ENCODE results near the gene SYPL1. TPM values are rescaled to one million over a fixed set of nuclear protein-coding genes. Genes with fewer than 3 reads are reported as not detected.
A peak's percentile ranks its signal among the peaks of the same experiment; 100 is the strongest.

The SYPL1 gene
- total RNA-seq = 100 to 1,000 TPM in 1 of 3 donors, 10 to 100 TPM in 2; 73.8 to 109 (median 80.8) TPM
- long read RNA-seq, donor 1, transcript SYPL1-202 (5 exons, 2,151 nt) = major isoform, 301 of 312 reads
- long read RNA-seq, donor 1, partial matches to known transcripts = 2 of 312 reads
- long read RNA-seq, donor 1, other reads (novel, unspliced or antisense) = 5 of 312 reads
- long read RNA-seq, donor 2, transcript SYPL1-202 (5 exons, 2,151 nt) = major isoform, 117 of 121 reads
- long read RNA-seq, donor 2, partial matches to known transcripts = 3 of 121 reads
- long read RNA-seq, donor 2, other reads (novel, unspliced or antisense) = 1 of 121 reads

GRCh38 chr7:106112118-106112971 is at the start of gene SYPL1:
TSS of gene SYPL1 (minus strand) at chr7:106112312. CDS start at chr7:106112208, 104 bp downstream.
- H3K9me3 ChIP-seq = no peaks in the 10 kb centered on the region
- H3K36me3 ChIP-seq (ENCODE audit: low read depth) = no peaks in the 10 kb centered on the region
- peak; percentile 95 for ATAC-seq
- intact Hi-C loops (cut with DNase I, micrococcal nuclease) = no loop called here
- peak within 1 kb of the TSS; percentile 58 for H3K4me3 ChIP-seq
- DNase-seq = peak; percentile 93 to 98 (median 97)
- peaks cover 14% of the 10 kb centered on the region for H3K4me1 ChIP-seq (ENCODE audit: low read depth)
- no peak for TF ChIP-seq CTCF (IDR thresholded peaks at IDR 0.05)

DNA sequence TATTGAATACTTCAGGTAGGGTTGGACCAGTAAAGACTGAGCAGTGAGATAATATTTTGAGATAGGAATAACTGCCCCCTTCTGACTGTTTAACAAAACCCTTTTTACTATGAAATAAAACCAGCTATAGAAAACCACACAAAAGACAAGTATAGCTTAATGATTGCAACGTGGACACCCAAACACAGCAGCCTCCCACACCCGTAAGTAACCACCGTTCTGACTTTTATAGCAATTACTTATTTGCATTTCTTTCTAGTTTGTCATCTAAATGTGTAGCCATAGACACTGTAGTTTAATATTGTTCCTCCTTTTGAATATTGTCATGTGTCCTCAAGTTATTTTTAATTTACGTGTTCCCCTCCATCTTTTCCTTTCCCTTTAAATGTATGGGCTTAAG is 42.9 kb upstream of the SYPL1 start:
- no peaks in the 10 kb centered on the region for H3K36me3 ChIP-seq (ENCODE audit: low read depth)
- peaks cover 4% of the 10 kb centered on the region for H3K4me1 ChIP-seq (ENCODE audit: low read depth)
- ATAC-seq = no peak
- DNase-seq = no peak
- intact Hi-C loops (cut with DNase I, micrococcal nuclease) = loop anchor here (2.0 kb wide), 1 partner anchor 98 kb away; no protein-coding TSS in a partner anchor
- H3K9me3 ChIP-seq = no peaks in the 10 kb centered on the region
- TF ChIP-seq CTCF (IDR thresholded peaks at IDR 0.05) = no peak
- no peak overlapping the region for H3K4me3 ChIP-seq

DNA sequence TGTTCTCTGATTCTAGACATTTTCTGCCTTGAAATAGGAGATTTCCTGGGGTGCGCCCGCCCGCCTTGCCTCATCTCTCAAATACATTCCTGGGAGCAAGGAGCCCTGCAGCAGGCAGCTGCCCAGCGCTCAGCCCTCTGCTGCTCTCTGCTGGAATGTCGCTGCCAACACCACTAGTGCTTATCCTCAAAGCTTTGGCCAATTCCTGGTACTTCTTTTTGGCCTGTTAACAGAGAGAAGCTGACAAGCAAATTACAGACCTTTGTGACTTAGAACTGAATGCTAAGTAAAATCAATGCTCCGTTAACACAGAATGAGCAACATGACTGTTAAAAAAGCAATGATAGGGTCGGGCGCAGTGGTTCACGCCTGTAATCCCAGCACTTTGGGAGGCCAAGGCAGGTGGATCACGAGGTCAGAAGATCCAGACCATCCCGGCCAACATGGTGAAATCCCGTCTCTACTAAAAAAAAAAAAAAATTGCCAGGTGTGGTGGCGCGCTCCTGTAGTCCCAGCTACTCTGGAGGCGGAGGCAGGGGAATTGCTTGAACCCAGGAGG is 41.9 kb upstream of the SYPL1 start:
- Histone ChIP-seq H3K9me3 (no peaks in the 10 kb centered on the region), H3K36me3 (ENCODE audit: low read depth) (no peaks in the 10 kb centered on the region), H3K4me3 (no peak overlapping the region), H3K4me1 (ENCODE audit: low read depth) (peaks cover 4% of the 10 kb centered on the region)
- intact Hi-C loops (cut with DNase I, micrococcal nuclease) = loop anchor here (2.0 kb wide), 1 partner anchor 97 kb away; no protein-coding TSS in a partner anchor
- DNase-seq (peak; percentile 78 to 88 (median 85)), ATAC-seq (peak; percentile 97)
- peak; percentile 82 for TF ChIP-seq CTCF (IDR thresholded peaks at IDR 0.05)

DNA sequence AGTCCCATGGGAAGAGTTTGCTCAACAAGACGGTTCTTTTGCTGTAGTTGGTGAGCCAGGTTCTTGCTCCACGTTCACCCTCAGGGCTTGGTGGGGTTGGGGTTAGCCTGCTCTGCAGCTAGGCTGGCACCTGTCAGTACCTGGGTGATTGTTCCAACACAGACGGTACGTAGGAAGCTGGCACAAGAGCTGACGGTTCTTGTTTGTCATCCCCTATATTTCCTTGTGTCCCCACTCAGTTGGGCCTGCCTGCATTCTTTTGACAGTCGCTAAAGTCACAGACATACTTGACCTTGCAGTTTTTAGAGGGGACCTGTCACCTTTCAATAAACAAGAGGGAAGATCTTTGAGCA is 40.2 kb upstream of the SYPL1 start:
- intact Hi-C loops (cut with DNase I, micrococcal nuclease) = no loop called here
- Histone ChIP-seq H3K9me3 (no peaks in the 10 kb centered on the region), H3K36me3 (ENCODE audit: low read depth) (no peaks in the 10 kb centered on the region), H3K4me3 (no peak overlapping the region), H3K4me1 (ENCODE audit: low read depth) (peaks cover 4% of the 10 kb centered on the region)
- DNase-seq = no peak
- ATAC-seq = no peak
- TF ChIP-seq CTCF (IDR thresholded peaks at IDR 0.05) = no peak

DNA sequence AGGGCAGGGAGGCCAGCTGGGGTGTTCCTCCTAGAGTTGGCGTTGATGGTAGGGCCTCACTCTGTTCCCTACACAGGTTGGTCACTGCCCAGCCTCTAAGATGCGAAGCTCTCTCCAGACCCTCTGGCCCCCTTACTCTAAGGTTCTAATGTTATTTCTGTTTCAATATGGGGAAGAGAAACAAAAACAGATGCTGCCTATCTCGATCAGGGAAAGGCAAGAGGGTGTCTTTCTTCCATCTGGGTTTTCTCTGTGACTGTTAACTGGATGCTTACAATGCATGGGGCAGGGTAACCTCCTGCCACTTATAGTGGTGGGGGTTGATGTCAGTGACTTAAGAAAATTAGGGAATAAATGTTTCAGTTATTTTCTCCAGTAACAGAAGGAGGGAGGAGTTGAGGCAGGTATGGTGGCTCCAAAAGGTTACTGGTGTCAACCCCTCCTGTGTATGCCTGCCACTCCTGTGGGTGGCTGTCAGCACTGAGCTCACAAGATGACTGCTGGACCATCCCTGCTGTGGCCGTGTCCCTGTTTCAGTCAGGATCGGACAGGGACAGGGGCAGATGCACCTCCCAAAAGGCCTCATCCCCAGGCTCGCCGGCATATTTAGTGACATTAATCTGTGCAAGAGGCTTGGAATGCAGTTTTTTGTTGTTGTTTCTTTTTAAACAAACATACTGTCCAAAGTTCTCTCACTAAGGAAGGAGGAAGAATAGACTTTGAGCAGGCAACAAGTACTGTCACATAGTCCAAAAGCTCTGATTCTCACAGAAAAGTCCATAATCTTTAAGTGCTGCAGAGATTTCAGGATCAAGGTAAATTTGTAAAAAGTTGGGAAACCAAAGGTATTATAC is 39.6 kb upstream of the SYPL1 start:
- intact Hi-C loops (cut with DNase I, micrococcal nuclease) = no loop called here
- Histone ChIP-seq H3K4me1 (ENCODE audit: low read depth) (peaks cover 4% of the 10 kb centered on the region), H3K9me3 (no peaks in the 10 kb centered on the region), H3K4me3 (no peak overlapping the region), H3K36me3 (ENCODE audit: low read depth) (no peaks in the 10 kb centered on the region)
- ATAC-seq (peak; percentile 37), DNase-seq (no peak)
- no peak for TF ChIP-seq CTCF (IDR thresholded peaks at IDR 0.05)

Data from mucosa of descending colon (tissue), 3 donors.